Ascending aorta (tissue), 2 donors: Measurements from ENCODE around the gene ARHGAP26. TPM values are rescaled to one million over a fixed set of nuclear protein-coding genes. Genes with fewer than 3 reads are reported as not detected.

ENCODE experiments used
- DNase-seq, 2 donors: peaks; one replicate each; pipeline ENCODE4 v3.0.0-alpha.2; 2019; ENCODE audit warnings: low spot score in 2 of 2
- H3K27ac ChIP-seq, 2 donors: fragments of 200-600 bp; sonication (generic); one replicate each; pipeline ENCODE4 v1.5.1; 2016 to 2017; ENCODE audit warnings: mild to moderate bottlenecking in 1 of 2
- H3K27me3 ChIP-seq: fragments of 200-600 bp; sonication (generic); one replicate; pipeline ENCODE4 v1.5.1; 2017
- H3K36me3 ChIP-seq, 2 donors: fragments of 200-600 bp; sonication (generic); one replicate each; pipeline ENCODE4 v1.5.1; 2016
- H3K4me1 ChIP-seq, 2 donors: fragments of 200-600 bp; sonication (generic); one replicate each; pipeline ENCODE4 v1.5.1; 2016 to 2017; ENCODE audit warnings: mild to moderate bottlenecking in 1 of 2
- H3K4me3 ChIP-seq, 2 donors: fragments of 200-600 bp; sonication (generic); one replicate each; pipeline ENCODE4 v1.5.1; 2016 to 2017; ENCODE audit warnings: mild to moderate bottlenecking in 1 of 2
- H3K9me3 ChIP-seq, 2 donors: fragments of 200-600 bp; sonication (generic); one replicate each; pipeline ENCODE4 v1.5.1; 2016
- intact Hi-C: fragments of 100-400 bp; cut with DNase I; formaldehyde crosslinking; loops from one replicate; pipeline ENCODE4 v1.15.1; 2023
- total RNA-seq: library from RNA; depleted of rRNA; stranded (reverse); fragments of >200 nt; gene quantifications from one replicate; pipeline ENCODE4 v1.1.0, GENCODE V29; 2016
- TF ChIP-seq, protein P1 (sequence below), 3 experiments: fragments of 200-600 bp in 2 of 3; fragments of 450-650 bp in 1 of 3; sonication (generic) in 2 of 3; IDR thresholded peaks; one replicate each; pipeline ENCODE4 v1.5.1; 2016 to 2019; ENCODE audit warnings: antibody characterized with exemption in 3 of 3, mild to moderate bottlenecking in 1 of 3, moderate library complexity in 1 of 3

Gene ARHGAP26
- total RNA-seq, 1 donor from 2014 or later, result 34.9 TPM

DNA sequence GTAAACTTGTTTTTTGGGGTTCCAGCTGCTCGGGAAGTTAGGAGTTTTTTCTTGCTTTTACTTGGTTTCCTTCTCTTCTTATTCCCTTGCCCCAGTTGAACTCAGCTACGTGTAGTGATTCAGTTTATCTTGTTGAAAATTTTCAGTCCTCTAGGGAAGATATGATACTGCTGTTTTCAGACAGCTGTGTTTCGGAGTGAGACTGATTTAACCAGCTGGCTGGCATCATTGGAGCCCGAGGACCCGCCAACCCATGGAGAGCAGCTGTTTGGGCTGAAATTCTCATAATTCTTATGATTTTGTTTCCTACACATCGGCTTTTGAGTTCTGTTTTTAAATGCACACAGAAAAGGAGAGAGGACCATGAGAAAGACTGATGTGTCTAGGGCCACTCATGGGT lies 361.8 kb downstream of the ARHGAP26 start:
- TF ChIP-seq, protein P1, sequence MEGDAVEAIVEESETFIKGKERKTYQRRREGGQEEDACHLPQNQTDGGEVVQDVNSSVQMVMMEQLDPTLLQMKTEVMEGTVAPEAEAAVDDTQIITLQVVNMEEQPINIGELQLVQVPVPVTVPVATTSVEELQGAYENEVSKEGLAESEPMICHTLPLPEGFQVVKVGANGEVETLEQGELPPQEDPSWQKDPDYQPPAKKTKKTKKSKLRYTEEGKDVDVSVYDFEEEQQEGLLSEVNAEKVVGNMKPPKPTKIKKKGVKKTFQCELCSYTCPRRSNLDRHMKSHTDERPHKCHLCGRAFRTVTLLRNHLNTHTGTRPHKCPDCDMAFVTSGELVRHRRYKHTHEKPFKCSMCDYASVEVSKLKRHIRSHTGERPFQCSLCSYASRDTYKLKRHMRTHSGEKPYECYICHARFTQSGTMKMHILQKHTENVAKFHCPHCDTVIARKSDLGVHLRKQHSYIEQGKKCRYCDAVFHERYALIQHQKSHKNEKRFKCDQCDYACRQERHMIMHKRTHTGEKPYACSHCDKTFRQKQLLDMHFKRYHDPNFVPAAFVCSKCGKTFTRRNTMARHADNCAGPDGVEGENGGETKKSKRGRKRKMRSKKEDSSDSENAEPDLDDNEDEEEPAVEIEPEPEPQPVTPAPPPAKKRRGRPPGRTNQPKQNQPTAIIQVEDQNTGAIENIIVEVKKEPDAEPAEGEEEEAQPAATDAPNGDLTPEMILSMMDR (IDR thresholded peaks at IDR 0.05), result no peak
- no peak overlapping the region for H3K27ac ChIP-seq

DNA sequence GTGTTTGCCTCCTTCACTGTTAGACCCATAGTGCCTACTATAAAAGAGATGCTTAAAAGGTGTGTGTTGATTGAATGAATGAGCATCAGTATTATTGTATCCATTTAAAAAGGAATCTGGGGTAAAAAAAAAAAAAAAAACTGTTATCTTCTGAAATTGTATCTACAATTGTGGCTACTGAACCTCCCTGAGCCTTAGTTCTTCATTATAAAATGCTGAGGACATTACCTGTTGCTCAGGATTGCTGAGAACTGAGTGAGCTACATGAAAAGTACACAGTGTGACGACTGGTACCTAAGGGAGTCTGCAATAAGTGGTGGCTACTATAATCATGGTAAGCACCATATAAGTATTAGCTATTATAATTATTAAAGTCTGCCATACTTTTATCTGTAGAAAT lies 362.6 kb downstream of the ARHGAP26 start:
- intact Hi-C loops, result no loop called here
- TF ChIP-seq, protein P1 (IDR thresholded peaks at IDR 0.05), result no peak
- Histone ChIP-seq H3K9me3 (no peaks in the 10 kb centered on the region), H3K36me3 (peaks cover 0 to 3% of the 10 kb centered on the region in 2 donors), H3K4me3 (no peak overlapping the region), H3K4me1 (no peaks in the 10 kb centered on the region), H3K27ac (no peak overlapping the region), H3K27me3 (no peaks in the 10 kb centered on the region)
- no peak for DNase-seq

More for the DNA sequence above, 361.8 kb downstream of the ARHGAP26 start:
- Histone ChIP-seq H3K9me3 (no peaks in the 10 kb centered on the region), H3K4me3 (no peak overlapping the region), H3K27me3 (no peaks in the 10 kb centered on the region), H3K36me3 (peaks cover 0 to 3% of the 10 kb centered on the region in 2 donors), H3K4me1 (no peaks in the 10 kb centered on the region)
- DNase-seq, result no peak
- intact Hi-C loops, result no loop called here

DNA sequence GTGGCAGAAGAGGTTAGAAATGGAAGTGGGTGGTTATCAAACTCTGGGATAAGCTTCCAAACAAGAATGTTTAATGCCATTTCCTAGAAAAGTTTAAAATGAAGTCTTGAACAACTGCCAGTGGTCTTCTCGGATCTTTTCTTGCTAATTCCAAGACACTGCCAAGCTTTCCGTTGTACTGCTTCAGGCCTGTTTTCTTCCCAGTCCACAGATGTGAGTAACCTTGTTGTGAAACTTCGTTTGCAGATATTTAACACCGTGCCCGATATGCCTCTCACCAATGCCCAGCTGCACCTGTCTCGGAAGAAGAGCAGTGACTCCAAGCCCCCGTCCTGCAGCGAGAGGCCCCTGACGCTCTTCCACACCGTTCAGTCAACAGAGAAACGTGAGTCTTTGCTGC lies 363.5 kb downstream of the ARHGAP26 start:
- intact Hi-C loops, result no loop called here

DNA sequence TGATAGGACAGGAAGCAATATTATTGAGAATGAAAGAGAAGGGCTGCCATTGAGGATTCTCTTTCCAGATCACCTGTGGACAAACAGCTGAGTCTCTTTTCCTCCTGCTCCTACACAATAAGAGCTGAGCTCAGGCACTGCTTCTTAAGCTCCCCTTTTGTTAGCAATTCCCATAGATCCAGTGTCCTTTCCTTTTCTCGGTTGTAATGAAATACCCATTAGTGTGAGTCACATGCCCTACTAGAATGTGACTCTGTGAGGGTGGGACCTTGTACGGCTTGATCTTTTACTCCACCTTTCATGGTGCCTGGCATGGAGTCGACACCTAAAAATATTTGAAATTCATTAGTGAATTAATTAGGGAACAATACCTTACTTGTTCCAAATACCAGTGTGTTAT lies 364.1 kb downstream of the ARHGAP26 start:
- intact Hi-C loops, result no loop called here
- TF ChIP-seq, protein P1 (IDR thresholded peaks at IDR 0.05), result no peak
- Histone ChIP-seq H3K27me3 (no peaks in the 10 kb centered on the region), H3K9me3 (no peaks in the 10 kb centered on the region), H3K27ac (no peak overlapping the region), H3K36me3 (peaks cover 0 to 3% of the 10 kb centered on the region in 2 donors), H3K4me1 (no peaks in the 10 kb centered on the region), H3K4me3 (no peak overlapping the region)
- no peak for DNase-seq

More for the DNA sequence above, 363.5 kb downstream of the ARHGAP26 start:
- Histone ChIP-seq H3K9me3 (no peaks in the 10 kb centered on the region), H3K4me1 (no peaks in the 10 kb centered on the region), H3K27me3 (no peaks in the 10 kb centered on the region), H3K36me3 (peaks cover 0 to 3% of the 10 kb centered on the region in 2 donors), H3K4me3 (no peak overlapping the region), H3K27ac (no peak overlapping the region)
- DNase-seq, result no peak
- TF ChIP-seq, protein P1 (IDR thresholded peaks at IDR 0.05), result no peak

DNA sequence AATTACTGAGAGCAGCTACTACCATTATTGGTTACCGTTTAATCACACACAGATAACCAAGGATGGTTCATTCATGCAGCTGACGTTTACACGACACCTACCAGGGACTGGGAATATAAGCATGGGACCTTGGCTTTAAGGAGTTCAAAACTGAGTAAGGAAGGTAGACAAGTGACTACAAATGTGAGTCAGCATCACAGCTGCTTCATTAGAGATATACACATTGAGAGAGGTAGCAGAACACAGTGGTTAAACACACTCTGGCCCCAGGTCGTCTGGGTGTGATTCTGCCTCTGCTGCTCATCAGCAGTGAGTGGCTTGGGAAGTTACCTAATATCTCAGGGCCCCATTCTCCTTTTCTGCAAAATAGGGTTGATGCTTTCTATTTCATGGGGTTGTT lies 364.7 kb downstream of the ARHGAP26 start:
- DNase-seq, result no peak
- Histone ChIP-seq H3K9me3 (no peaks in the 10 kb centered on the region), H3K27me3 (no peaks in the 10 kb centered on the region), H3K4me3 (no peak overlapping the region), H3K36me3 (peaks cover 0 to 3% of the 10 kb centered on the region in 2 donors), H3K27ac (no peak overlapping the region), H3K4me1 (peaks cover 0 to 4% of the 10 kb centered on the region in 2 donors)
- TF ChIP-seq, protein P1 (IDR thresholded peaks at IDR 0.05), result no peak
- intact Hi-C loops, result no loop called here
